GM06990 (cell line): ENCODE results near the gene SLC26A4.

Experiments used
- DNase-seq: peaks from one replicate; pipeline ENCODE4 v3.0.0-alpha.2; 2011; ENCODE audit not compliant: insufficient read length; ENCODE audit errors: extremely low read depth
- H3K27me3 ChIP-seq: replicated peaks from 2 replicates; pipeline ENCODE4 v1.6.0; 2011; ENCODE audit warnings: low read length; ENCODE audit not compliant: control insufficient read depth, insufficient read depth
- H3K36me3 ChIP-seq: 2 replicates; pipeline ENCODE4 v1.5.1; 2011; ENCODE audit warnings: low read length; ENCODE audit not compliant: control insufficient read depth, insufficient read depth
- H3K4me3 ChIP-seq: replicated peaks from 2 replicates; pipeline ENCODE4 v1.5.1; 2011; ENCODE audit warnings: low read depth, mild to moderate bottlenecking, control low read depth, low read length
- TF ChIP-seq, protein P1 (sequence below): IDR thresholded peaks from 2 replicates; pipeline ENCODE4 v1.5.1; 2011; ENCODE audit warnings: low read length, control low read depth, mild to moderate bottlenecking, inconsistent platforms; ENCODE audit not compliant: insufficient read depth, poor library complexity, severe bottlenecking

SLC26A4 gene

DNA sequence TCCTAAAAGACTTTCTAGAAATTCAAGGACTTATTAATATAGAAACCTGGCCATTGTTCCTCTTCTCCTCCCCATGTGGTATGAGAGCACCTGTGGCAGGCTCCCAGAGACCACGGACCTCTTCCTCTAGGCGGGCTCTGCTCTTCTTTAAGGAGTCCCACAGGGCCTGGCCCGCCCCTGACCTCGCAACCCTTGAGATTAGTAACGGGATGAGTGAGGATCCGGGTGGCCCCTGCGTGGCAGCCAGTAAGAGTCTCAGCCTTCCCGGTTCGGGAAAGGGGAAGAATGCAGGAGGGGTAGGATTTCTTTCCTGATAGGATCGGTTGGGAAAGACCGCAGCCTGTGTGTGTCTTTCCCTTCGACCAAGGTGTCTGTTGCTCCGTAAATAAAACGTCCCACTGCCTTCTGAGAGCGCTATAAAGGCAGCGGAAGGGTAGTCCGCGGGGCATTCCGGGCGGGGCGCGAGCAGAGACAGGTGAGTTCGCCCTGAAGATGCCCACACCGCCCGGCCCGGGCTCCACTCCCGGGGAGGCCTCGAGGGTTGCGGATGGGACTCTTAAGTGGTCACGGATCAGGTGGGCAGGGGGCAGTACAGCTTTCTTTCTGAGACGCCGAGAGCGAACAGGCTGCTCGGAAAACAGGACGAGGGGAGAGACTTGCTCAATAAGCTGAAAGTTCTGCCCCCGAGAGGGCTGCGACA lies at the start of gene SLC26A4:
Gene SLC26A4, plus strand, starts transcription at position 448 of the 700 bp plus-strand sequence. CDS start 814 bp downstream, outside the sequence.
- TF ChIP-seq, protein P1, sequence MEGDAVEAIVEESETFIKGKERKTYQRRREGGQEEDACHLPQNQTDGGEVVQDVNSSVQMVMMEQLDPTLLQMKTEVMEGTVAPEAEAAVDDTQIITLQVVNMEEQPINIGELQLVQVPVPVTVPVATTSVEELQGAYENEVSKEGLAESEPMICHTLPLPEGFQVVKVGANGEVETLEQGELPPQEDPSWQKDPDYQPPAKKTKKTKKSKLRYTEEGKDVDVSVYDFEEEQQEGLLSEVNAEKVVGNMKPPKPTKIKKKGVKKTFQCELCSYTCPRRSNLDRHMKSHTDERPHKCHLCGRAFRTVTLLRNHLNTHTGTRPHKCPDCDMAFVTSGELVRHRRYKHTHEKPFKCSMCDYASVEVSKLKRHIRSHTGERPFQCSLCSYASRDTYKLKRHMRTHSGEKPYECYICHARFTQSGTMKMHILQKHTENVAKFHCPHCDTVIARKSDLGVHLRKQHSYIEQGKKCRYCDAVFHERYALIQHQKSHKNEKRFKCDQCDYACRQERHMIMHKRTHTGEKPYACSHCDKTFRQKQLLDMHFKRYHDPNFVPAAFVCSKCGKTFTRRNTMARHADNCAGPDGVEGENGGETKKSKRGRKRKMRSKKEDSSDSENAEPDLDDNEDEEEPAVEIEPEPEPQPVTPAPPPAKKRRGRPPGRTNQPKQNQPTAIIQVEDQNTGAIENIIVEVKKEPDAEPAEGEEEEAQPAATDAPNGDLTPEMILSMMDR = no peak
- Histone ChIP-seq H3K36me3 (no peaks in the 10 kb centered on the region), H3K27me3 (no peaks in the 10 kb centered on the region), H3K4me3 (peak within 1 kb of the TSS; percentile 33)
- DNase-seq = peak; percentile 25

DNA sequence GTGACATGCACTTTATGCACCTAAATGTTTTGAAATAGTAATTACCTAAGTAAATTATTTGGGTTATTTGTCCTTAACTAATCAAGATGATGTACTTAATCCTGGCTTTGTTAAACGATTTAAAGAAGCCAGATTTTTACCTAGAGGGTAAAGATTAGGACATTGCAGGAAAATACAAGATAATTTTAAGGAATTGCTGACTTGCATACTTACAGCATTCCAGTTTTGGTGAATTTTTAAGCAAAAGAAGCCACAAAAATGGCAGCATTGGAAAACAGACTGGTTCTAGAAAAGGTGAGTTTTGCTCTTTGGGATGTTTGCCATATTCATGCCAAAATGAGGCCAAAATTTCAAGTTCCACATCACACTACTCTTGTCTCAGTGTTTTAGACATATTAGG lies 47.2 kb upstream of the SLC26A4 start:
- no peak for DNase-seq
- Histone ChIP-seq H3K27me3 (no peaks in the 10 kb centered on the region), H3K4me3 (no peak overlapping the region), H3K36me3 (peaks cover 2% of the 10 kb centered on the region; the same call in 1 of the 2 replicates)
- TF ChIP-seq, protein P1 = no peak

DNA sequence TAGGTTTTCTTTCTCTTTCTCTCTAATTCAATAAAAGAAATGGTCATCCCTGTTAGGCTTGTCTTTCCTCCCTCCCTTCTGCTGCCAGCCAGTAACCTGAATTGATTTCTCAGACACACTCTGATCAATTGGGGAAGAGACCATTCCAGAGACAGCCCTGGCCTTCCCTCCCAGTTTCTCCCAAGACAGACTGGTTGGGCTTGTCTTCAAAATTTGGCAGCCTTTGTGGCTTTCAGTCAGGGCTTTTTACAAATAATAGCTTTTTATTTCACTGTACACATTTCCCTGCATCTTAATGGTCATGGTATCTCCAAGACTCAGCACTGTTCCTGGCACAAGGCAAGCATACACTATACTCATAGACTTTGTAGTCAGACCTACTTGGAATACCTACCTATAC lies 46.7 kb upstream of the SLC26A4 start:
- H3K4me3 ChIP-seq = no peak overlapping the region
- TF ChIP-seq, protein P1 = no peak
- H3K36me3 ChIP-seq = peaks cover 2% of the 10 kb centered on the region; the same call in 1 of the 2 replicates
- H3K27me3 ChIP-seq = no peaks in the 10 kb centered on the region
- DNase-seq = no peak

DNA sequence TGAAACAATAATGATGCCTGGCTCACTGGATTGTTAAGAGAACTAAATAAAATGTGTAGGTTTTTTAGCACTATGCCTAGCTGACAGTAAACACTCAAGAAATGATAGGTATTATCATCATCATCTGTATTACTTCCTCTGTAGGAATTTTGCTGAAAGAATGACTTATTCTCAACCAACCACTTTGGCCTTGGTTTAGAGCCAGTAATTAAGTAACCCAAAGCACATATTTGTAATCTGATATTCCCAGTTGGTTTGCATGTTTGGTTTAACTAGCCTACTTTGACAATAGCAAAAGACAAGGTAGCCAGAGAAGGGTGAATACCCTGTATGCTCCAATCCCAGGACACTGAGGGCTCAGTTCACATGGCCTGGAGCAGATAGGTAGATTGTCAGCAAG lies 46.2 kb upstream of the SLC26A4 start:
- TF ChIP-seq, protein P1 = no peak
- Histone ChIP-seq H3K4me3 (no peak overlapping the region), H3K36me3 (peaks cover 2% of the 10 kb centered on the region; the same call in 1 of the 2 replicates), H3K27me3 (no peaks in the 10 kb centered on the region)
- no peak for DNase-seq

DNA sequence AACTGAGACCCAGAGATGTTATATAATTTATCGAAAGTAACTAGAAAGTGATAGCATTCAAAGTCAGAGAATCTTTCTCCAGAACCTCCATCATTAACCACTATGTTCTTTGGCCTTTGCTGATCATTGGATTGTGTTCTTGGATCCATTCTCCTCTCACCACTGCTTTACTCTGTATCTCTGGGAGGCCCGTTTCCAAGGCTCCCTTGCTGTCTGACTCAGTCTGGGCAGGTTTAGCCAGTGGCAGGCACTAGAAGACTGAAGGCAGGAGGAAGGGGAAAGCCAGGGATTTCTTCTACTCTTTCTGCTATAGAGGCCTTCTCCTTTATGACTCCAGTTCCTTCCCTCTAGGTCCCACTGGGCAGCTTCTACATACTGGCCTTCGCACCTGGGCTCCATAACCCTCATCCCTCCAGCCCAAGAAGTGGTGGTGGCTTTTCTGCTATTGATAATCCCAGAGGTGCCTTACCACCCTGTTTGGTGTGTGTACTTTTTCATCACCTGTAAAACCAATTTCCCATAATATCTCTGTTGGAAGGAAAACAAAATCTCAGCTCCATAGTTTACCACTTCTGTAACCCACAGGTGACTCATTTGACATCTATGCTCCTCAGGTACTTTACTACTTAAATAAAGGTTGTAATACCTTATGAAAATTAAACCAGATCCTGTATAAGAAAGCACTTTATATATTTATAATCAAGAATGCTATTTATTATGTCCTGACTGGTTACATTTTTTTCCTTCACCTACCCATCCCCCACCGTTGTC lies 44.5 kb upstream of the SLC26A4 start:
- Histone ChIP-seq H3K4me3 (no peak overlapping the region), H3K36me3 (peaks cover 5% of the 10 kb centered on the region; the same call in 1 of the 2 replicates), H3K27me3 (no peaks in the 10 kb centered on the region)
- TF ChIP-seq, protein P1 = no peak
- DNase-seq = no peak
